ENCODE measurements around the gene ZNF727. TPM values are rescaled to one million over a fixed set of nuclear protein-coding genes. Genes with fewer than 3 reads are reported as not detected.

The ZNF727 gene
- total RNA-seq, 4 donors from 2014 or later = 0.79 to 1.5 TPM; not detected in 2

Other genes with a start within 250 kb of the ZNF727 start
- gene ZNF722, start 46.6 kb upstream of the ZNF727 start, total RNA-seq = not detected
- gene ZNF735, start 161.8 kb downstream of the ZNF727 start, total RNA-seq = not detected
- gene ZNF679, start 183.0 kb downstream of the ZNF727 start, total RNA-seq = not detected